ENCODE results near the gene LPIN2. TPM values are rescaled to one million over a fixed set of nuclear protein-coding genes. Genes with fewer than 3 reads are reported as not detected.

Gene LPIN2
- total and polyA plus RNA-seq, 2 experiments from 2014 or later = 9.0 to 10.8 TPM

GRCh38 chr18:2971741-2972552, 41.0 kb downstream of the LPIN2 start:
- no peaks in the 10 kb centered on the region for H3K36me3 Mint-ChIP-seq (ENCODE audit: low read depth)
- H3K27me3 Mint-ChIP-seq (ENCODE audit: insufficient read depth, low read depth, poor library complexity) = no peaks in the 10 kb centered on the region
- H3K4me3 Mint-ChIP-seq = no peak overlapping the region
- no peak overlapping the region for H3K27ac Mint-ChIP-seq
- Histone ChIP-seq H3K36me3 (ENCODE audit: insufficient read depth) (no peaks in the 10 kb centered on the region), H4K20me1 (replicated peaks; ENCODE audit: insufficient read depth) (no peaks in the 10 kb centered on the region), H3K4me3 (no peak overlapping the region), H3K9me2 (ENCODE audit: insufficient read depth) (no peaks in the 10 kb centered on the region), H3K4me1 (ENCODE audit: insufficient read depth) (peaks cover 19% of the 10 kb centered on the region), H3K27ac (ENCODE audit: low read depth) (no peak overlapping the region), H3K79me2 (replicated peaks; ENCODE audit: insufficient read depth) (peaks cover 24% of the 10 kb centered on the region), H3K4me2 (no peak overlapping the region), H3K27me3 (ENCODE audit: insufficient read depth) (no peaks in the 10 kb centered on the region), H3F3A (replicated peaks; ENCODE audit: low read depth) (no peaks in the 10 kb centered on the region), H2AFZ (no peak overlapping the region)
- no peaks in the 10 kb centered on the region for H3K9me3 Mint-ChIP-seq
- TF ChIP-seq ETS1 (IDR thresholded peaks at IDR 0.05) (no peak), CREB1 (CRISPR knock-in tag; IDR thresholded peaks at IDR 0.05; ENCODE audit: low read depth) (no peak), REST (IDR thresholded peaks at IDR 0.05; ENCODE audit: unreplicated experiment) (no peak), POLR2AphosphoS5 (IDR thresholded peaks at IDR 0.05; ENCODE audit: low read depth) (no peak), NANOG (IDR thresholded peaks at IDR 0.05; ENCODE audit: borderline replicate concordance) (no peak), JUNB (IDR thresholded peaks at IDR 0.05; ENCODE audit: unreplicated experiment) (no peak), EZH2phosphoT487 (IDR thresholded peaks at IDR 0.05; ENCODE audit: unreplicated experiment) (no peak), STAT1 (IDR thresholded peaks at IDR 0.05; ENCODE audit: unreplicated experiment) (no peak), ZNF462 (CRISPR knock-in tag; IDR thresholded peaks at IDR 0.05) (no peak), CTCF (conservative IDR thresholded peaks at IDR 0.05; ENCODE audit: low read depth in 2 of 2) (no peak), ZNF331 (CRISPR knock-in tag; IDR thresholded peaks at IDR 0.05; ENCODE audit: low read depth) (no peak), EZH2 (IDR thresholded peaks at IDR 0.05; ENCODE audit: low read depth, unreplicated experiment) (no peak), ZNF114 (CRISPR knock-in tag; IDR thresholded peaks at IDR 0.05) (no peak)
- DNase-seq (ENCODE audit: low spot score) (no peak), ATAC-seq (no peak)
- peaks cover 28% of the 10 kb centered on the region for H3K4me1 Mint-ChIP-seq
